B cell (primary cell): ENCODE measurements around the gene ZNF385D. TPM values are rescaled to one million over a fixed set of nuclear protein-coding genes. Genes with fewer than 3 reads are reported as not detected.

ENCODE experiments used
- ATAC-seq: fragments of 200-7000 bp; cut with Tn5 transposase; one replicate; pipeline ENCODE4 v1.10.0; 2021; ENCODE audit warnings: low read depth, mild to moderate bottlenecking, moderate number of reproducible peaks, moderate library complexity
- CTCF ChIA-PET: fragments of 350-600 bp; sonication (Branson Sonifier 250); formaldehyde crosslinking; loops from one replicate; lab custom pipeline; 2021; ENCODE audit warnings: antibody characterized with exemption, inconsistent platforms; lab: Charles Lee
- POLR2A ChIA-PET: fragments of 350-600 bp; sonication (Branson Sonifier 250); formaldehyde crosslinking; loops from one replicate; lab custom pipeline; 2021; ENCODE audit warnings: antibody characterized with exemption; lab: Charles Lee
- DNase-seq: peaks from one replicate; pipeline ENCODE4 v3.0.0; 2013
- H2AFZ ChIP-seq: 2 replicates; pipeline ENCODE4 v1.6.1; 2012; ENCODE audit warnings: mild to moderate bottlenecking, low read depth, low read length; ENCODE audit not compliant: insufficient read depth, poor library complexity, severe bottlenecking
- H3K27ac ChIP-seq, 2 donors: 1 replicate in 1 of 2; 2 replicates in 1 of 2; pipeline ENCODE4 v1.5.1; 2012 to 2013; ENCODE audit warnings: low read length in 2 of 2, mild to moderate bottlenecking in 2 of 2, moderate library complexity in 1 of 2
- H3K27me3 ChIP-seq, 4 experiments: fragments of 200-600 bp in 1 of 4; sonication (generic) in 1 of 4; replicated peaks in 1 of 4; 1 replicate in 2 of 4; 2 replicates in 2 of 4; pipeline versions ENCODE4 v1.6.1 to v1.7.0; 2013 to 2016; ENCODE audit warnings: low read length in 3 of 4, mild to moderate bottlenecking in 2 of 4, mixed read lengths in 1 of 4, moderate library complexity in 1 of 4; ENCODE audit not compliant: insufficient read depth in 4 of 4, control insufficient read depth in 3 of 4; ENCODE audit errors: control extremely low read depth in 1 of 4
- H3K36me3 ChIP-seq, 2 experiments: replicated peaks in 1 of 2; 1 replicate in 1 of 2; 2 replicates in 1 of 2; pipeline versions ENCODE4 v1.6.1 to v1.7.1; 2013; ENCODE audit warnings: low read length in 1 of 2; ENCODE audit not compliant: insufficient read depth in 2 of 2, control insufficient read depth in 1 of 2; ENCODE audit errors: control extremely low read depth in 1 of 2, extremely low read depth in 1 of 2
- H3K4me1 ChIP-seq, 2 donors: fragments of 200-600 bp in 1 of 2; sonication (generic) in 1 of 2; 1 replicate in 1 of 2; 2 replicates in 1 of 2; pipeline versions ENCODE4 v1.5.1 to v1.6.1; 2013 to 2017; ENCODE audit warnings: low read length in 2 of 2; ENCODE audit not compliant: control insufficient read depth in 2 of 2, insufficient read depth in 2 of 2
- H3K4me2 ChIP-seq: replicated peaks from 2 replicates; pipeline ENCODE3; 2012; ENCODE audit warnings: mild to moderate bottlenecking, low read depth, low read length; ENCODE audit not compliant: poor library complexity, severe bottlenecking
- H3K4me3 ChIP-seq, 5 experiments: fragments of 200-600 bp in 1 of 5; sonication (generic) in 1 of 5; 1 replicate in 3 of 5; 2 replicates in 2 of 5; pipeline versions ENCODE4 v1.5.1 to v1.7.0; 2011 to 2016; ENCODE audit warnings: low read length in 4 of 5, mild to moderate bottlenecking in 4 of 5, low read depth in 2 of 5, control low read depth in 1 of 5, moderate library complexity in 1 of 5; ENCODE audit not compliant: insufficient read depth in 1 of 5; ENCODE audit errors: control extremely low read depth in 1 of 5, extremely low read depth in 1 of 5
- H3K79me2 ChIP-seq: fragments of 200-600 bp; sonication (generic); one replicate; pipeline ENCODE4 v1.6.0; 2016; ENCODE audit warnings: low read length; ENCODE audit not compliant: control insufficient read depth, insufficient read depth
- H3K9ac ChIP-seq: fragments of 200-600 bp; sonication (generic); 2 replicates; pipeline ENCODE4 v1.6.1; 2017; ENCODE audit warnings: mild to moderate bottlenecking, low read length, moderate library complexity
- H3K9me3 ChIP-seq, 3 donors: one replicate each; pipeline versions ENCODE4 v1.6.1 to v1.7.1; 2013; ENCODE audit warnings: low read length in 2 of 3; ENCODE audit not compliant: control insufficient read depth in 2 of 3, insufficient read depth in 1 of 3; ENCODE audit errors: control extremely low read depth in 1 of 3
- H4K20me1 ChIP-seq: 2 replicates; pipeline ENCODE4 v1.6.0; 2012; ENCODE audit warnings: mild to moderate bottlenecking, low read length; ENCODE audit not compliant: insufficient read depth, control insufficient read depth, poor library complexity, severe bottlenecking
- H3K27ac Mint-ChIP-seq: one replicate; pipeline ENCODE4 v1.8.0; 2021; ENCODE audit warnings: mixed read lengths
- H3K27me3 Mint-ChIP-seq: one replicate; pipeline ENCODE4 v1.8.0; 2021; ENCODE audit warnings: mixed read lengths
- H3K4me1 Mint-ChIP-seq: one replicate; pipeline ENCODE4 v1.8.0; 2021; ENCODE audit warnings: mixed read lengths
- H3K4me3 Mint-ChIP-seq: one replicate; pipeline ENCODE4 v1.8.0; 2021; ENCODE audit warnings: mixed read lengths
- H3K9me3 Mint-ChIP-seq: one replicate; pipeline ENCODE4 v1.8.0; 2022; ENCODE audit warnings: mixed read lengths; ENCODE audit not compliant: insufficient read depth
- EZH2 ChIP-seq: IDR thresholded peaks from 2 replicates; pipeline ENCODE4 v1.6.1; 2012; ENCODE audit warnings: borderline replicate concordance, low read depth, mild to moderate bottlenecking, moderate library complexity, low read length; ENCODE audit not compliant: insufficient read depth, poor library complexity, severe bottlenecking
- WGBS: methylation state at CpG from one replicate; pipeline ENCODE4 v1.1.5; 2013; ENCODE audit warnings: missing lambda C conversion rate; ENCODE audit not compliant: insufficient coverage; 5-methylcytosine and 5-hydroxymethylcytosine counted together
- intact Hi-C: fragments of 100-400 bp; cut with micrococcal nuclease; formaldehyde crosslinking; loops from one replicate; pipeline ENCODE4 v1.10.0; 2022
- polyA plus RNA-seq: library from polyadenylated mRNA; depleted of rRNA; stranded (reverse); fragments of >200 nt; gene quantifications from 2 replicates; pipeline ENCODE4 v1.2.3, GENCODE V29; 2012
- total RNA-seq, 2 donors: library from RNA; stranded (reverse); fragments of 120-200 nt in 1 of 2; gene quantifications; 1 replicate in 1 of 2; 2 replicates in 1 of 2; pipeline versions ENCODE4 v1.2.3 to v1.2.4, GENCODE V29; 2013 to 2022
- TF ChIP-seq, protein P1 (sequence below): fragments of 200-600 bp; IDR thresholded peaks from one replicate; pipeline ENCODE4 v1.8.0; 2022; ENCODE audit warnings: antibody characterized with exemption, mild to moderate bottlenecking

The ZNF385D gene
- total and polyA plus RNA-seq, 2 donors (not counting 1 experiment from before 2014, with no cell fraction given): not detected

GRCh38 chr3:21752749-21753347 is 1.8 kb upstream of the ZNF385D start:
- H2AFZ ChIP-seq: no peak overlapping the region
- no peaks in the 10 kb centered on the region for H3K4me1 ChIP-seq
- ATAC-seq (no peak), DNase-seq (no peak)
- Mint-ChIP-seq H3K27me3 (peaks cover 9% of the 10 kb centered on the region), H3K27ac (no peak overlapping the region), H3K9me3 (no peaks in the 10 kb centered on the region), H3K4me1 (no peaks in the 10 kb centered on the region), H3K4me3 (no peak overlapping the region)
- CTCF ChIA-PET: no interaction called here
- H3K79me2 ChIP-seq: no peaks in the 10 kb centered on the region
- no peak for TF ChIP-seq EZH2
- TF ChIP-seq, protein P1, sequence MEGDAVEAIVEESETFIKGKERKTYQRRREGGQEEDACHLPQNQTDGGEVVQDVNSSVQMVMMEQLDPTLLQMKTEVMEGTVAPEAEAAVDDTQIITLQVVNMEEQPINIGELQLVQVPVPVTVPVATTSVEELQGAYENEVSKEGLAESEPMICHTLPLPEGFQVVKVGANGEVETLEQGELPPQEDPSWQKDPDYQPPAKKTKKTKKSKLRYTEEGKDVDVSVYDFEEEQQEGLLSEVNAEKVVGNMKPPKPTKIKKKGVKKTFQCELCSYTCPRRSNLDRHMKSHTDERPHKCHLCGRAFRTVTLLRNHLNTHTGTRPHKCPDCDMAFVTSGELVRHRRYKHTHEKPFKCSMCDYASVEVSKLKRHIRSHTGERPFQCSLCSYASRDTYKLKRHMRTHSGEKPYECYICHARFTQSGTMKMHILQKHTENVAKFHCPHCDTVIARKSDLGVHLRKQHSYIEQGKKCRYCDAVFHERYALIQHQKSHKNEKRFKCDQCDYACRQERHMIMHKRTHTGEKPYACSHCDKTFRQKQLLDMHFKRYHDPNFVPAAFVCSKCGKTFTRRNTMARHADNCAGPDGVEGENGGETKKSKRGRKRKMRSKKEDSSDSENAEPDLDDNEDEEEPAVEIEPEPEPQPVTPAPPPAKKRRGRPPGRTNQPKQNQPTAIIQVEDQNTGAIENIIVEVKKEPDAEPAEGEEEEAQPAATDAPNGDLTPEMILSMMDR: no peak
- no peaks in the 10 kb centered on the region for H4K20me1 ChIP-seq
- POLR2A ChIA-PET: no interaction called here
- no peak overlapping the region for H3K4me3 ChIP-seq
- intact Hi-C loops: no loop called here
- H3K27me3 ChIP-seq: peaks cover 0 to 12% (median 0%) of the 10 kb centered on the region in 4 experiments
- no peak overlapping the region for H3K4me2 ChIP-seq
- no CpG with 5 or more reads among the region's 3 CpGs for WGBS
- no peak overlapping the region for H3K9ac ChIP-seq
- H3K36me3 ChIP-seq: no peaks in the 10 kb centered on the region
- no peaks in the 10 kb centered on the region for H3K9me3 ChIP-seq
- no peak overlapping the region for H3K27ac ChIP-seq

- Histone ChIP-seq H2AFZ (no peak overlapping the region), H3K4me3 (no peak overlapping the region), H3K27ac (no peak overlapping the region), H3K36me3 (no peaks in the 10 kb centered on the region), H3K27me3 (peaks cover 0 to 12% (median 0%) of the 10 kb centered on the region in 4 experiments), H3K4me2 (no peak overlapping the region), H3K4me1 (no peaks in the 10 kb centered on the region), H3K9me3 (no peaks in the 10 kb centered on the region), H4K20me1 (no peaks in the 10 kb centered on the region), H3K9ac (no peak overlapping the region), H3K79me2 (no peaks in the 10 kb centered on the region)
- Mint-ChIP-seq H3K27ac (no peak overlapping the region), H3K4me3 (no peak overlapping the region), H3K27me3 (peaks cover 9% of the 10 kb centered on the region), H3K4me1 (no peaks in the 10 kb centered on the region), H3K9me3 (no peaks in the 10 kb centered on the region)
- CTCF ChIA-PET: no interaction called here
- DNase-seq (no peak), ATAC-seq (no peak)
- TF ChIP-seq, protein P1: no peak
- no peak for TF ChIP-seq EZH2
- intact Hi-C loops: no loop called here
- 63% methylated on average over 2 of the region's 6 CpGs for WGBS
- POLR2A ChIA-PET: no interaction called here
Measured at GRCh38 chr3:21751886-21752285, 876 bp upstream of the ZNF385D start.
